ENCODE data around the gene ZNF273. TPM values are rescaled to one million over a fixed set of nuclear protein-coding genes. Genes with fewer than 3 reads are reported as not detected.

ZNF273 gene
- total RNA-seq, 3 donors from 2014 or later: 6.9 to 21.7 (median 18.0) TPM

- Histone ChIP-seq H3K4me3 (no peak overlapping the region), H3K36me3 (no peaks in the 10 kb centered on the region), H3K9me3 (peaks cover 0 to 2% of the 10 kb centered on the region in 2 donors), H3K4me1 (no peaks in the 10 kb centered on the region), H3K27ac (no peak overlapping the region), H3K27me3 (no peaks in the 10 kb centered on the region)
- TF ChIP-seq, protein P1, sequence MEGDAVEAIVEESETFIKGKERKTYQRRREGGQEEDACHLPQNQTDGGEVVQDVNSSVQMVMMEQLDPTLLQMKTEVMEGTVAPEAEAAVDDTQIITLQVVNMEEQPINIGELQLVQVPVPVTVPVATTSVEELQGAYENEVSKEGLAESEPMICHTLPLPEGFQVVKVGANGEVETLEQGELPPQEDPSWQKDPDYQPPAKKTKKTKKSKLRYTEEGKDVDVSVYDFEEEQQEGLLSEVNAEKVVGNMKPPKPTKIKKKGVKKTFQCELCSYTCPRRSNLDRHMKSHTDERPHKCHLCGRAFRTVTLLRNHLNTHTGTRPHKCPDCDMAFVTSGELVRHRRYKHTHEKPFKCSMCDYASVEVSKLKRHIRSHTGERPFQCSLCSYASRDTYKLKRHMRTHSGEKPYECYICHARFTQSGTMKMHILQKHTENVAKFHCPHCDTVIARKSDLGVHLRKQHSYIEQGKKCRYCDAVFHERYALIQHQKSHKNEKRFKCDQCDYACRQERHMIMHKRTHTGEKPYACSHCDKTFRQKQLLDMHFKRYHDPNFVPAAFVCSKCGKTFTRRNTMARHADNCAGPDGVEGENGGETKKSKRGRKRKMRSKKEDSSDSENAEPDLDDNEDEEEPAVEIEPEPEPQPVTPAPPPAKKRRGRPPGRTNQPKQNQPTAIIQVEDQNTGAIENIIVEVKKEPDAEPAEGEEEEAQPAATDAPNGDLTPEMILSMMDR (IDR thresholded peaks at IDR 0.05): no peak
- no peak for TF ChIP-seq POLR2A (IDR thresholded peaks at IDR 0.05)
- no peak for TF ChIP-seq POLR2AphosphoS5 (IDR thresholded peaks at IDR 0.05)
- intact Hi-C loops (cut with DNase I; ENCODE audit: low total_unique reads): no loop called here
- peak in 1 of 2 donors; percentile 13 for DNase-seq (ENCODE audit: low spot score in 2 of 2)
These were observed 23.3 kb upstream of the ZNF273 start for GRCh38 chr7:64879800-64880199.

GRCh38 chr7:64880322-64881297, 22.5 kb upstream of the ZNF273 start:
- intact Hi-C loops (cut with DNase I; ENCODE audit: low total_unique reads): no loop called here
- Histone ChIP-seq H3K4me3 (no peak overlapping the region), H3K36me3 (no peaks in the 10 kb centered on the region), H3K4me1 (no peaks in the 10 kb centered on the region), H3K9me3 (no peaks in the 10 kb centered on the region), H3K27me3 (no peaks in the 10 kb centered on the region), H3K27ac (no peak overlapping the region)
- TF ChIP-seq POLR2AphosphoS5 (IDR thresholded peaks at IDR 0.05) (no peak), POLR2A (IDR thresholded peaks at IDR 0.05) (no peak)
- TF ChIP-seq, protein P1 (IDR thresholded peaks at IDR 0.05): no peak
- peak in 1 of 2 donors; percentile 11 for DNase-seq (ENCODE audit: low spot score in 2 of 2)

- Histone ChIP-seq H3K36me3 (no peaks in the 10 kb centered on the region), H3K27me3 (no peaks in the 10 kb centered on the region), H3K9me3 (no peaks in the 10 kb centered on the region), H3K4me1 (no peaks in the 10 kb centered on the region), H3K27ac (peak overlapping the region in 1 of 2 donors; percentile 54), H3K4me3 (peak overlapping the region; percentile 37 to 70 (median 59))
- TF ChIP-seq, protein P1 (IDR thresholded peaks at IDR 0.05): no peak
- TF ChIP-seq POLR2AphosphoS5 (IDR thresholded peaks at IDR 0.05): no peak
- no peak for TF ChIP-seq POLR2A (IDR thresholded peaks at IDR 0.05)
- intact Hi-C loops (cut with DNase I; ENCODE audit: low total_unique reads): no loop called here
- peak in 1 of 2 donors; percentile 14 for DNase-seq (ENCODE audit: low spot score in 2 of 2)
These were observed 21.4 kb upstream of the ZNF273 start for GRCh38 chr7:64881461-64882287.

- Histone ChIP-seq H3K4me3 (peak overlapping the region; percentile 37 to 70 (median 59)), H3K27me3 (no peaks in the 10 kb centered on the region), H3K4me1 (no peaks in the 10 kb centered on the region), H3K27ac (peak overlapping the region; percentile 38 to 54), H3K9me3 (no peaks in the 10 kb centered on the region), H3K36me3 (no peaks in the 10 kb centered on the region)
- intact Hi-C loops (cut with DNase I; ENCODE audit: low total_unique reads): no loop called here
- DNase-seq (ENCODE audit: low spot score in 2 of 2): peak; percentile 47 to 70
- TF ChIP-seq POLR2AphosphoS5 (IDR thresholded peaks at IDR 0.05) (peak in 1 of 3 donors; percentile 10), POLR2A (IDR thresholded peaks at IDR 0.05) (no peak)
- TF ChIP-seq, protein P1 (IDR thresholded peaks at IDR 0.05): no peak
These were observed 20.5 kb upstream of the ZNF273 start for GRCh38 chr7:64882341-64883112.

Measured in breast epithelium (tissue), 4 donors.